Uterus (tissue), 2 donors: ENCODE measurements around the gene RAD9A.

Experiments used
- CTCF ChIP-seq, 4 experiments: fragments of 200-600 bp in 2 of 4; fragments of 450-650 bp in 2 of 4; sonication (generic) in 2 of 4; IDR thresholded peaks; one replicate each; pipeline ENCODE4 v1.5.1; 2016 to 2019; ENCODE audit warnings: antibody characterized with exemption in 4 of 4, mild to moderate bottlenecking in 2 of 4, moderate library complexity in 1 of 4
- POLR2A ChIP-seq, 2 donors: fragments of 450-650 bp; IDR thresholded peaks; one replicate each; pipeline ENCODE4 v1.6.1; 2016; ENCODE audit warnings: antibody characterized with exemption in 2 of 2, mild to moderate bottlenecking in 1 of 2, moderate library complexity in 1 of 2

GRCh38 chr11:67366961-67367760, 24.6 kb upstream of the RAD9A start:
- TF ChIP-seq CTCF (IDR thresholded peaks at IDR 0.05) = no peak
- no peak for TF ChIP-seq POLR2A (IDR thresholded peaks at IDR 0.05)
